Thyroid gland (tissue), 4 donors: ENCODE measurements around the gene GPR15.

Source experiments
- POLR2A ChIP-seq, 2 donors: fragments of 450-650 bp; IDR thresholded peaks; one replicate each; pipeline ENCODE4 v1.6.1; 2017; ENCODE audit warnings: antibody characterized with exemption in 2 of 2, mild to moderate bottlenecking in 2 of 2, moderate library complexity in 1 of 2
- TF ChIP-seq, protein P1 (sequence below), 6 experiments: fragments of 200-600 bp in 3 of 6; fragments of 450-650 bp in 3 of 6; sonication (generic) in 3 of 6; IDR thresholded peaks; one replicate each; pipeline ENCODE4 v1.5.1; 2016 to 2019; ENCODE audit warnings: antibody characterized with exemption in 6 of 6, mild to moderate bottlenecking in 2 of 6, inconsistent platforms in 1 of 6, moderate library complexity in 1 of 6

GRCh38 chr3:98583766-98584165 is 52.0 kb downstream of the GPR15 start:
- TF ChIP-seq POLR2A (IDR thresholded peaks at IDR 0.05) = no peak
- TF ChIP-seq, protein P1, sequence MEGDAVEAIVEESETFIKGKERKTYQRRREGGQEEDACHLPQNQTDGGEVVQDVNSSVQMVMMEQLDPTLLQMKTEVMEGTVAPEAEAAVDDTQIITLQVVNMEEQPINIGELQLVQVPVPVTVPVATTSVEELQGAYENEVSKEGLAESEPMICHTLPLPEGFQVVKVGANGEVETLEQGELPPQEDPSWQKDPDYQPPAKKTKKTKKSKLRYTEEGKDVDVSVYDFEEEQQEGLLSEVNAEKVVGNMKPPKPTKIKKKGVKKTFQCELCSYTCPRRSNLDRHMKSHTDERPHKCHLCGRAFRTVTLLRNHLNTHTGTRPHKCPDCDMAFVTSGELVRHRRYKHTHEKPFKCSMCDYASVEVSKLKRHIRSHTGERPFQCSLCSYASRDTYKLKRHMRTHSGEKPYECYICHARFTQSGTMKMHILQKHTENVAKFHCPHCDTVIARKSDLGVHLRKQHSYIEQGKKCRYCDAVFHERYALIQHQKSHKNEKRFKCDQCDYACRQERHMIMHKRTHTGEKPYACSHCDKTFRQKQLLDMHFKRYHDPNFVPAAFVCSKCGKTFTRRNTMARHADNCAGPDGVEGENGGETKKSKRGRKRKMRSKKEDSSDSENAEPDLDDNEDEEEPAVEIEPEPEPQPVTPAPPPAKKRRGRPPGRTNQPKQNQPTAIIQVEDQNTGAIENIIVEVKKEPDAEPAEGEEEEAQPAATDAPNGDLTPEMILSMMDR (IDR thresholded peaks at IDR 0.05) = no peak
